Measurements from ENCODE around the gene CERS6.

Gene CERS6

DNA sequence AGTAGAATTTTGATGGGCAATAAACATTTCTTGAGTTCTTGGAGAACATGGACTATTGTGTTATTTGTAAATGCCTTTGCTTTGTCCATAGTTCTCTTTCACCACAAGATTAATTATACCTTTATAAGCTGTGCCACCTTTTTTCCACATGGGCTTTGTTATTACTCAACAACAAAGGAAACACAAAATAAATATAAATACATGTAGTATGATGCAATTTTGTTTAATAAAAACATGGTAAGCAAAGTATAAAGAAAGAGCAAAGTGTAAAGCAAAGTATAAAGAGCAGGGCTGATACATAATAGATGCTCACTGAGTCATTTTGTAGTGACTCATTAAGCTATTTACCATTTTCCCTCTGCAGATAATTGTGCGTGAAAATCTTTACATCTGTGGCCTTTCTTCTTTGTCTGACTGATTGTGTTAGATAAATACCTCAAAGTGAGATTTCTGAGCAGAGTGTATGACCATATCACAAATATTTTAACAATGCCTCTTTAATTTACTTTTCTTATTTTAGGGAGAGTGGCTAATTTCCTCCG, 80.9 kb downstream of the CERS6 start:
- no peak overlapping the region for H3K4me3 ChIP-seq (ENCODE audit: low read depth, low read length)
- TF ChIP-seq, protein P1, sequence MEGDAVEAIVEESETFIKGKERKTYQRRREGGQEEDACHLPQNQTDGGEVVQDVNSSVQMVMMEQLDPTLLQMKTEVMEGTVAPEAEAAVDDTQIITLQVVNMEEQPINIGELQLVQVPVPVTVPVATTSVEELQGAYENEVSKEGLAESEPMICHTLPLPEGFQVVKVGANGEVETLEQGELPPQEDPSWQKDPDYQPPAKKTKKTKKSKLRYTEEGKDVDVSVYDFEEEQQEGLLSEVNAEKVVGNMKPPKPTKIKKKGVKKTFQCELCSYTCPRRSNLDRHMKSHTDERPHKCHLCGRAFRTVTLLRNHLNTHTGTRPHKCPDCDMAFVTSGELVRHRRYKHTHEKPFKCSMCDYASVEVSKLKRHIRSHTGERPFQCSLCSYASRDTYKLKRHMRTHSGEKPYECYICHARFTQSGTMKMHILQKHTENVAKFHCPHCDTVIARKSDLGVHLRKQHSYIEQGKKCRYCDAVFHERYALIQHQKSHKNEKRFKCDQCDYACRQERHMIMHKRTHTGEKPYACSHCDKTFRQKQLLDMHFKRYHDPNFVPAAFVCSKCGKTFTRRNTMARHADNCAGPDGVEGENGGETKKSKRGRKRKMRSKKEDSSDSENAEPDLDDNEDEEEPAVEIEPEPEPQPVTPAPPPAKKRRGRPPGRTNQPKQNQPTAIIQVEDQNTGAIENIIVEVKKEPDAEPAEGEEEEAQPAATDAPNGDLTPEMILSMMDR (IDR thresholded peaks at IDR 0.05; ENCODE audit: low read depth, low read length) = no peak

DNA sequence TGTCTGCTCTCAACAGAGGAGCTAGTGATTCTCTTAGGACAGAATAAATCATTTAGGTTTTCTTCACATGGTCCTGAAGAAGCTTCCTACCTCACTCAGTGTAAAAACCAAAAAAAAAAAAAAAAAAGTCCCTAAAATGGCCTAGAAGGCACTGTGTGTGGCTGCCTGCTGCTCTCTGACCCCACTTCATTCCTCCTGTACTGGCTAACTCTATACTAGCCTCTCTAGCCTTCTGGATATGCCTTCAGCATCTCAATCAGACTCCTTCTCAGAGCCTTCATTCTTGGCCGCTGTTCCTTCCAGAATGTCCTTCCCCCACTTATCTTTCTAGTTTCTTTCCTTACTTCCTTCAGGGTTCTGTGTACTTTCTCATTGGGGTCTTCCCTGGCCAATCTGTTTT, 82.1 kb downstream of the CERS6 start:
- TF ChIP-seq, protein P1 (IDR thresholded peaks at IDR 0.05; ENCODE audit: low read depth, low read length) = no peak
- no peak overlapping the region for H3K4me3 ChIP-seq (ENCODE audit: low read depth, low read length)

- H3K4me3 ChIP-seq (ENCODE audit: low read depth, low read length) = no peak overlapping the region
- TF ChIP-seq, protein P1 (IDR thresholded peaks at IDR 0.05; ENCODE audit: low read depth, low read length) = no peak
These were observed 82.5 kb downstream of the CERS6 start for GRCh38 chr2:168538534-168538933.

DNA sequence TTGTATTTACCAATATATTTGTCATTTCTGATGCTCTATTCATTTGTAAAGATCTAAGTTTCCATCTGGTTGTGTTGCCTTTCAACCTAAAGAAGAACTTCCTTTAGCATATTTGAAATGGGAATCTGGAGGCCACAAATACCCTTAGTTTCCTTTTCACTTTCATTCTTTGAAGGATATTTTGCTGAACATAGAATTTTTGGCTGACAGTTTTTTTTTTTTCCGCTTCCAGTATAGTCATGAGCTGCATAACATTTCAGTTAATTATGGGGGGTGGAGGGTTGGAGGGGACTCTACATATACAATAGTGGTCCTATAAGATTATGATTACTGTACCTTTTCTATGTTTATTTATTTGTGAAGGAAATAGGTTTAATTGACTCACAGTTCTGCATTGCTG, 83.9 kb downstream of the CERS6 start:
- TF ChIP-seq, protein P1 (IDR thresholded peaks at IDR 0.05; ENCODE audit: low read depth, low read length) = no peak
- H3K4me3 ChIP-seq (ENCODE audit: low read depth, low read length) = no peak overlapping the region

GRCh38 chr2:168541858-168542257, 85.8 kb downstream of the CERS6 start:
- H3K4me3 ChIP-seq (ENCODE audit: low read depth, low read length) = no peak overlapping the region
- TF ChIP-seq, protein P1 (IDR thresholded peaks at IDR 0.05; ENCODE audit: low read depth, low read length) = no peak

DNA sequence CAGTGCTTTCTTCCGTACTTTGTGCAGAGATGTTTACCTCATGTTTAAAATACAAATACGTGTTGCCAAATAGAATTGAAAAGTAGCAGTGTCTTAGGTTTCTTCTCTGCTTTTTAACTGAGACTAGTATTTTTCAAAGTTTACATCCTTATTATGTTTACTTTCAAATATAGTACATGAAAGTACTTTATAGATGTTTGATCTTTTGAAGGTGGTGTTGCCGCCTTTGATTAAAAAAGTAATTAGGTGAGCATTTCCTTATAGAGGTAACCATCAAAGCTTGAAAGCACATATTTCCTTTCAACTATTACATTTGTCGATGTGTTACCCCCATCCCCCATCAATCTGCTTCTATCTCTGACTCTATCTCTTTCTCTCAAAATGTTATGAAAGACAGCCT, 87.0 kb downstream of the CERS6 start:
- TF ChIP-seq, protein P1 (IDR thresholded peaks at IDR 0.05; ENCODE audit: low read depth, low read length) = no peak
- no peak overlapping the region for H3K4me3 ChIP-seq (ENCODE audit: low read depth, low read length)

GRCh38 chr2:168543935-168544334, 87.9 kb downstream of the CERS6 start:
- H3K4me3 ChIP-seq (ENCODE audit: low read depth, low read length) = no peak overlapping the region
- TF ChIP-seq, protein P1 (IDR thresholded peaks at IDR 0.05; ENCODE audit: low read depth, low read length) = no peak

Data from WI38 (cell line).